ENCODE measurements around the gene NDOR1.

The NDOR1 gene

GRCh38 chr9:137221506-137222111 is 16.1 kb downstream of the NDOR1 start:
- peak; percentile 19 for DNase-seq

- DNase-seq, result no peak
These were observed 16.9 kb downstream of the NDOR1 start, which contains the start of gene RNF208 for GRCh38 chr9:137222190-137223077. RNF208 (minus strand) TSS chr9:137222240; CDS start chr9:137221212, 1,028 bp downstream.

GRCh38 chr9:137223078-137223970 is 17.8 kb downstream of the NDOR1 start:
- DNase-seq, result peak; percentile 99

- DNase-seq, result peak; percentile 15
These were observed 19.6 kb downstream of the NDOR1 start, which contains the start of gene CYSRT1 for GRCh38 chr9:137224830-137225694. CYSRT1 (plus strand) TSS chr9:137225174; CDS start chr9:137225622, 448 bp downstream.

- DNase-seq, result no peak
These were observed 20.3 kb downstream of the NDOR1 start for GRCh38 chr9:137225699-137226331.

- DNase-seq, result no peak
These were observed 21.0 kb downstream of the NDOR1 start for GRCh38 chr9:137226338-137227053.

- DNase-seq, result peak; percentile 85
These were observed 21.8 kb downstream of the NDOR1 start, which contains the start of gene RNF224 for GRCh38 chr9:137227054-137227852. RNF224 (plus strand) TSS chr9:137227502; CDS start chr9:137228336, 834 bp downstream.

GRCh38 chr9:137227853-137228505 is 22.5 kb downstream of the NDOR1 start:
- DNase-seq, result no peak

GRCh38 chr9:137228506-137228967 is 23.0 kb downstream of the NDOR1 start:
- no peak for DNase-seq

GRCh38 chr9:137228968-137229896 is 23.7 kb downstream of the NDOR1 start:
- DNase-seq, result no peak

GRCh38 chr9:137229903-137230704 is 24.6 kb downstream of the NDOR1 start:
- no peak for DNase-seq

- DNase-seq, result no peak
These were observed 25.3 kb downstream of the NDOR1 start, which contains the start of gene SLC34A3 for GRCh38 chr9:137230705-137231371. SLC34A3 (plus strand) TSS chr9:137230901; CDS start chr9:137231703, 802 bp downstream.

GRCh38 chr9:137231372-137232039 is 26.0 kb downstream of the NDOR1 start:
- DNase-seq, result no peak

- DNase-seq, result no peak
These were observed 26.6 kb downstream of the NDOR1 start for GRCh38 chr9:137232101-137232500.

GRCh38 chr9:137232510-137232909 is 27.0 kb downstream of the NDOR1 start:
- no peak for DNase-seq
